T-helper 9 cell (primary cell): Measurements from ENCODE around the gene CHIT1.
"Not testable (repeated sequence)": the region's sequence is repeated elsewhere in the genome, so short reads cannot be mapped to it uniquely, and the experiment has no call there.

Experiments used
- DNase-seq: peaks from one replicate; pipeline ENCODE4 v3.0.0-alpha.2; 2020

CHIT1 gene

DNA sequence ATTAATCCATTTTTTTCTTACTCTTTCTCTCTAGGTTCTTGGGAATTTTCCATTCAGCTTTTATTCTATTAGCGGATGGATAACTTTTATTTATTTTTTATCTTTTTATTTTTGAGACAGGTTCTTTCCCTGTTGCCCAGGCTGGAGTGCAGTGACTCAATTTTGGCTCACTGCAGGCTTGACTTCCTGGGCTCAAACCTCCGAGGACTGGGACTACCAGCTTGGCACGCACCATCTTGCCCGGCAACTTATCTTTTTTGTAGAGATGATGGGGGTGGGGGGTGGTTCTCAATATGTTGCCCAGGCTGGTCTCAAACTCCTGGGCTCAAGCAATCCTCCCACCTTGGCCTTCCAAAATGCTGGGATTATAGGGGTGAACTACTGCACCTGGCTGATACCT is 36.1 kb upstream of the CHIT1 start:
- DNase-seq = no peak

DNA sequence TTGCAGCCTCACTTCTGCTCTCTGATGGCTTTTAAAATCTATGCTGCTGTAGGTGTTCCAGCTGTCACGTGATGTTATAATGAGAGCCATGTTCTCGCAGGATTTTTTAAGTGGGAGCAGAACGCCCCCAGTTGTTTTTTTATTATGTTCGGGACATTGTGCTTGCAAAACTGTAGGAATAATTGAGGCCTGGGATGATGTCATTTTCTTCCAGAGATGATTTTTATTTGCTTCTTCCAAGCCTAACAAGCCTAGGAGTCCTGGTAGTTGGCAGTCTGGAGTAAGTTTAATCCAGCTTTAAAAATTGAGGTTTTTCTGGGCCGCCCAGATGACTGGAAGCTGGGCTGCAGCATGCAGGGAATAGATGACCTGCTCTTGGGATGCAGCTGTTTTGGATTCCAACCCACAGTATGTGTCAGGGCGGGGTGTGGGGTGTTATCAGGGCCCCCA is 34.6 kb upstream of the CHIT1 start:
- no peak for DNase-seq

GRCh38 chr1:203263496-203263895 is 34.0 kb upstream of the CHIT1 start:
- no peak for DNase-seq

DNA sequence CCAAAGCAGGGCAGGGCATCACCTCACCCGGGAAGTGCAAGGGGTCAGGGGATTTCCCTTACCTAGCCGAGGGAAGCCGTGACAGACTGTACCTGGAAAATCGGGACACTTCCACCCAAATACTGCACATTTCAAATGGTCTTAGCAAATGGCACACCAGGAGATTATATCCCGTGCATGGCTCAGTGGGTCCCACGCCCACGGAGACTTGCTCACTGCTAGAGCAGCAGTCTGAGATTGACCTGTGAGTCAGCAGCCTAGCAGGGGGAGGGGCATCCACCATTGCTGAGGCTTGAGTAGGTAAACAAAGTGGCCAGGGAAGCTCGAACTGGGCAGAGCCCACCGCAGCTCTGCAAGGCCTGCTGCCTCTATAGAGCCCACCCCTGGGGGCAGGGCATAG is 27.2 kb upstream of the CHIT1 start:
- not testable (repeated sequence) for DNase-seq

GRCh38 chr1:203254782-203255181 is 25.3 kb upstream of the CHIT1 start:
- DNase-seq = not testable (repeated sequence)

- no peak for DNase-seq
Observed at GRCh38 chr1:203252678-203253077, 23.2 kb upstream of the CHIT1 start.

DNA sequence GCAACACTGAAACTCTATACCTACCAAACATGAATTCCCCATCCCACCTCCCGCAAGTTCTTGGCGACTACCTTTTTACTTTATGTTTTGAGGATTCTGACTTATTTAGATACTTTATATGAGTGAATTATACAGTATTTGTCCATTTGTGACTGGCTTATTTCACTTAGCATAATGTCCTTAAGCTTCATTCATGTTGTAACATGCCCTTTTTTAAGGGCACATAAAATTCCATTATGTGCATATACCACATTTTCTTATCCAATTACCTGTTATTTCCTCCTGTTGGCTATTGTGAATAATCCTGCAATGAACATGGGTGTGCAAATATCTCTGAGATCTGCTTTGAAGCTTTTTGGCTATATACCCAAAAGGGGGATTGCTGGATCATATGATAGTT is 22.0 kb upstream of the CHIT1 start:
- no peak for DNase-seq

DNA sequence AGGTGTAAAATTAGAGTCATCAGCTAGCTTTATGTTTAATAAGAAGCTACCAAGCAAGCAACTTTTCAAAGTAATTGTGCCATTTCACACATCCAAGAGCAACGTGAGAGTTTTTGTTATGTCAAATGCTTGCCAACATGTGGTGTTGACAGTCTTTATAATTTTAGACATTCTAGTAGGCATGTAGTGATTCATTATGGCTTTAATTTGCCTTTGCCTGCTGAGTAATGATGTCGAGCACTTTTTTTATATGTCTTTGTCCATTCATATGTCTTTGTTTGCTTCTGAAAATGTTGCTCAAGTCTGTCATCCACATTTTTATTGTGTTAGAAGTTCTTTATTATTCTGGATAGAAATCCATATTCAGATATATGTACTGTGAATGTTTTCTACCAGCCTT is 21.4 kb upstream of the CHIT1 start:
- DNase-seq = no peak

GRCh38 chr1:203244776-203245175 is 15.3 kb upstream of the CHIT1 start:
- no peak for DNase-seq

GRCh38 chr1:203241708-203242107 is 12.2 kb upstream of the CHIT1 start:
- DNase-seq = not testable (repeated sequence)

GRCh38 chr1:203239526-203240305 is 10.2 kb upstream of the CHIT1 start:
- DNase-seq = no peak

GRCh38 chr1:203239081-203239480 is 9.6 kb upstream of the CHIT1 start:
- no peak for DNase-seq

DNA sequence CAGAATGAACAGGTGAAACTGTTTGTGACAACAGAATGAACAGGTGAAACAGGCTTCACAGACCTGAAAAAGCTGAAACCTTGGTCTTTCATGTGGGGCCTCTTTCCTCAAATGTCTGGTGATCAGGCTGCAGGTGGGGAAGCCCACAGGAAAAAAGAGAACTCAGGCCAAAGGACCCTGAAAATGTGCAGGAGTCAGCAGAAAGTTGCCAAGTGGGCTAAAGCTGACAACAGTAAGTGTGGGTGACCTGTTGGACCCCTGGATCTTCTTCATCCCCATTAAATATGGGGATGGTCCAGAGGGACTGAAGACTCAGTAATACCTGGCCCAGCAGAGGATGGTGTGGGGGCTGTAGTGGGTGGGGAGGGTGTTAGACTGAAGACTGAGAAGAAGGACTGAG is 9.1 kb upstream of the CHIT1 start:
- DNase-seq = no peak

GRCh38 chr1:203234901-203235300 is 5.4 kb upstream of the CHIT1 start:
- DNase-seq = not testable (repeated sequence)

GRCh38 chr1:203228670-203229069 is 803 bp downstream of the CHIT1 start:
- DNase-seq = no peak

DNA sequence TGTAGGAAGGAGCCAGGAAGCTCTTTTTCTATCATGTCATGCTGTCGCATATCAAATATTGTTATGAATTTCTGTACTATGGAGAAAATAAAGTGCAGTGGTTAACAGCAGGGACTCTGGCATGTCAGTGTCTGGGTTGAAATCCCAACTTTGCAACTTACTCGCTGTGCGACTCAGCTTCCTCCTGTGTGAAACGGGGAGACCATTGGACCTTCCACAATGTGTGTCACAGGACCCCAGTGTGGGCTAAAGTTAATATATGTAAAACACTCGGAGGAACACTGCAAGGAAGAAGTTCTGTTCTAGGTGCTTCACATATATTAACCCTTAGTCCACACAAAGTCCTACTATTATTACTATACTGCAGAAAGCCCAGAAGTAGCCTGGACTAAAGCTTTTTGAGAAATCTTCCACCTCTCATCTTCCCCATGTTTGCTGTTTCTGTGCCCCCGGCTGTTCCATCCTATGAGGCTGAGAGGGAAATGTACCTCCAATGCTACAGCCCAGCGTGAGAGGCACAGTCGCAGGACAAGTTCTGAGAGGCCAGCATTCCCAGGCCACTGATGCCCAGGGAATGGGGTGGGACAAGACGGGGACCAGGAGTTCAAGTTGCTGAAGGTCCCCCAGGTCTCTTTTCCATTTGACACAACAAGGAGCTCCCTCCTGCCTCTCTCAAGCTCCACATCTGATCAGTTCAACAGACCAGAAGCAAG is 1.9 kb downstream of the CHIT1 start:
- no peak for DNase-seq

- DNase-seq = no peak
Observed at GRCh38 chr1:203225071-203225470, 4.4 kb downstream of the CHIT1 start.

DNA sequence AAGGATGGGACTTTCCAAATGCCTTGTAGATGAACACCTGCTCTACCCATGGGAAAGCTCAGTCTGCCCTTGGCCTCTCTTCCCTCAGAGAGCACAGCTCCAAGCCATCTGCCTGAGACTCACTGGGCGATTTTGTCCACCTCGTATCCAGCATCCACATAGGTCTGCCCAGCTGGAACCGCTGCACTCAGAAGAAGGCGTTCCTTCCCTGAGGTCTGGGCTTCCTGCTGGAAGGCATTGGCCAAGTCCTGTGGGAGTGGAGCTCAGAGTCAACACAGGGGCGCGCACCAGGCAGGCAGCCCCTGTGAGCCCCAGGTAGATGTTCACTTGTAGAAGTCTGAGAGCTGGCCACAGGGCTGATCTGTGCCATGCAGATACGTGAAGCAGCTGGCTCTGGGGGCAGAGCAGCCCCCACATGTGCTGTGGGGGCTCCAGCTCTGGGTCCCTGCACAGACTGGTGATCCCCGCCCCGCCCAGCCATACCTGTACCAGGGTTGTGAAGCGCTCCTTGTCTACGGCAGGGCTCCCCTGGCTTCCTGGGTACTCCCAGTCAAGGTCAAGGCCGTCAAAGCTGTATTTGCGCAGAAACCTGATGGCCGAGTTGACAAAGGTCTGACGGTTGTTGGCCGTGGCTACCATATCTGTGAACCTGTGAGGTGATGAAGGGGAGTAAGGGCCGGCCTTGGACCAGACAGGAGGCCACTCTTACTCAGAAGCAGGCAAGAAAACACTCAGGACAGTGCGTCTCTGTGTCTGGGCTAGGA is 6.3 kb downstream of the CHIT1 start:
- DNase-seq = no peak

DNA sequence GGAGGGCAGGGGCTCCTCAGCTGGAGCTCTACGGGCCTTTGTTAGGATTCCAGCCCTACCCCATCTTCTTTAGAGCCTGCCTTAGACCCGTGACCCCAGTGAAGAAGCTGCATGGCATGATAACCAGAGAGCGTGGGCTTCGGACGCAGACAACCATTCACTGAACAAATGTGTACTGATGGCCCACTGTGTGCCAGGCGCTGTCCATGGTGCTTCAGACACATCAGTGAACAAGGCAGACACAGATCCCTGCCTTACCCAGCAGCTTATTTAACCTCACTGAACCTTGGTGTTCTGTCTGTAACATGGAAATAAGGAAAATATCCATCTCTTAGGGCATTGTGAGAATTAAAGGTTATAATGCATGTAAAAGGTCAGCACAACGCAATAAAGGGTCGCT is 9.5 kb downstream of the CHIT1 start:
- no peak for DNase-seq

GRCh38 chr1:203219171-203219570 is 10.3 kb downstream of the CHIT1 start:
- DNase-seq = no peak

GRCh38 chr1:203217668-203218067 is 11.8 kb downstream of the CHIT1 start:
- DNase-seq = no peak

- DNase-seq = no peak
Observed at GRCh38 chr1:203217139-203217655, 12.3 kb downstream of the CHIT1 start.
